NOMO-1 treated with dmso at 0.1 percent for 144 hours (cell line): Measurements from ENCODE around the gene POLR2H.

Experiments used
- DNase-seq: peaks from one replicate; lab custom pipeline; 2025; ENCODE audit not compliant: unreplicated experiment; lab: John Stamatoyannopoulos, UW

The POLR2H gene

GRCh38 chr3:184361532-184361931 lies at the start of gene POLR2H, which contains the start of gene CLCN2:
Gene POLR2H (plus strand): TSS chr3:184361710. CDS start chr3:184363493, 1,783 bp downstream.
Gene CLCN2 (minus strand): TSS chr3:184361605. CDS start chr3:184361479, 126 bp downstream.
- DNase-seq: peak; percentile 47

- DNase-seq: peak; percentile 94
These were observed 47.2 kb upstream of the POLR2H start, which contains the start of gene EIF4G1 for GRCh38 chr3:184314363-184314699. Gene EIF4G1 (plus strand): TSS chr3:184314606. CDS start chr3:184315797, 1,191 bp downstream.

GRCh38 chr3:184314700-184315542 lies 46.6 kb upstream of the POLR2H start:
- peak; percentile 67 for DNase-seq

DNA sequence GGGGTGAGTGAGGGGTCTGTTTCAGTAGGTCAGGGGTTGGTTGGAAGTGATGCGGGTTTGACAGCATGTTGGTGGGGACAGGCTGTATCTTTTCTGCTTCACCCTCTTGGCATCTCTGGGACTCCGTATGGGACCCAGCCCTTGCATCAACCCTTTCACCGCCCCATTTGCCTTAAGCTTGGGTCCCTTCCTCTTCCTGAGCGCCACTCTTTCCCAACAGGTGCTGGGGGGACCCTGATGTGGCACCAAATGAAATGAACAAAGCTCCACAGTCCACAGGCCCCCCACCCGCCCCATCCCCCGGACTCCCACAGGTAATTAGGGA lies 46.0 kb upstream of the POLR2H start:
- DNase-seq: peak; percentile 22

GRCh38 chr3:184315871-184316661 lies 45.4 kb upstream of the POLR2H start:
- no peak for DNase-seq

DNA sequence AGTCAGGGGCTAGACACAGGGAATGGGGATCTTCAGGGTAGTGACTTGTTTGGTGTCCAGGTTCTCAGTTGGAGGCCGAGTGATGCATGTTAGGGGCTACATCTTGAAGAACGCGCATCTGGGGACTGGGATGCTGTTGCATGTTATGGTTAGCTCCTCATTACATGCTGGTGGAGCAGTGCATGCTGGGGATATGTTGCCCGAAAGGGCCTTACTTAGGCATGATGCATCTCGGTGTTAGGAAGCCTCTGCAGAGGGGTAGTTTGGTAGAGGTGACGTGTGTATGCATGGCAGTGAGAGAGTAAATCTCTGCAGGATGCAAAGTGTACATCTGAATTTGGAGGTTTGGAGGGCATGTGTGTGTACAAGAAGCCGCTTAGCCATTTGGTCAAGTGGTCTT lies 44.7 kb upstream of the POLR2H start:
- DNase-seq: no peak

- DNase-seq: no peak
These were observed 44.3 kb upstream of the POLR2H start for GRCh38 chr3:184317201-184317600.

DNA sequence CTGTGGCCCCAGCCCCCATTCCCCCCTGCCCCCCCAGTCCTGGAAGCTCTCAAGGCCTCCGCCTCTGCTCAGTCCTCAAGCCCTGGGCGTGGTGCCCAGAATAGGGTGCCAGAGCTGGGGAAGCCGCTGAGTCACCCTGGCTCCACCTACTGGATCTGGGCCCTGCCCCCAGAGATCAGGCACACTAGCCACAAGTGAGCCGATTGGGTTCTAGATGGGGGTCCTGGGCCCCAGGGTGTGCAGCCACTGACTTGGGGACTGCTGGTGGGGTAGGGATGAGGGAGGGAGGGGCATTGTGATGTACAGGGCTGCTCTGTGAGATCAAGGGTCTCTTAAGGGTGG lies 41.4 kb upstream of the POLR2H start:
- peak; percentile 48 for DNase-seq

GRCh38 chr3:184321666-184322065 lies 39.8 kb upstream of the POLR2H start:
- no peak for DNase-seq

DNA sequence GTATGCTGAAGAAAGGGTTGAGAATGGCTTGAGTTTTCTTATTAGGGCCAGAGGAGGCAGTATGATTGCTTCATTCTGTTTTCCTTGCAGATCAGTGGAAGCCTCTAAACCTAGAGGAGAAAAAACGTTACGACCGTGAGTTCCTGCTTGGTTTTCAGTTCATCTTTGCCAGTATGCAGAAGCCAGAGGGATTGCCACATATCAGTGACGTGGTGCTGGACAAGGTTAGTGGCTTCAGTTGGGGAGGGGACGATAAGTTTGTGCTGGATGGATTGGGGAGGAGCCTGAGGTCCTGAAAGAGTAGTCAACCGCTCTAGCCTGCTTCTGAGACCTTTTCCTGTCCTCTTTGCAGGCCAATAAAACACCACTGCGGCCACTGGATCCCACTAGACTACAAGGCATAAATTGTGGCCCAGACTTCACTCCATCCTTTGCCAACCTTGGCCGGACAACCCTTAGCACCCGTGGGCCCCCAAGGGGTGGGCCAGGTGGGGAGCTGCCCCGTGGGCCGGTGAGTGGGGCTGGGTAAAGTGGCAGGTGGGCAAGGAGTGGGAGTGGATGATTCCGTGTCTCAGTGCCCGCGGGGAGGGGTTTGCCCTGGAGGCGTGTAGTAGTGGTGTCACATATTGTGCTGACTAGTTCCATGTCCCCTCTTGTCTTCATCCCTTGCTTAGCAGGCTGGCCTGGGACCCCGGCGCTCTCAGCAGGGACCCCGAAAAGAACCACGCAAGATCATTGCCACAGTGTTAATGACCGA lies 38.6 kb upstream of the POLR2H start:
- peak; percentile 99 for DNase-seq

DNA sequence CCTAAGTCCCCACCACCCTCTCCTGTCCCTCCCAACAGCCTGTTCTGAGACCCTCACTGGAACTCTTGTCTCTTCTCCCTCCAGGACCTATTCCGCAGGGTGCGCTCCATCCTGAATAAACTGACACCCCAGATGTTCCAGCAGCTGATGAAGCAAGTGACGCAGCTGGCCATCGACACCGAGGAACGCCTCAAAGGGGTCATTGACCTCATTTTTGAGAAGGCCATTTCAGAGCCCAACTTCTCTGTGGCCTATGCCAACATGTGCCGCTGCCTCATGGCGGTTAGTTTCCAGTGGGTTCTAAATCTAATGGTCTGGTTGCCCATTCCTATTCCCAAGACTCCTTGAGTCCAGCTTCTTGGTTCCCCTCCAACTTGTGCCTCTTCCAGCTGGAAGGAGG lies 37.8 kb upstream of the POLR2H start:
- DNase-seq: no peak

GRCh38 chr3:184325269-184325668 lies 36.2 kb upstream of the POLR2H start:
- no peak for DNase-seq

DNA sequence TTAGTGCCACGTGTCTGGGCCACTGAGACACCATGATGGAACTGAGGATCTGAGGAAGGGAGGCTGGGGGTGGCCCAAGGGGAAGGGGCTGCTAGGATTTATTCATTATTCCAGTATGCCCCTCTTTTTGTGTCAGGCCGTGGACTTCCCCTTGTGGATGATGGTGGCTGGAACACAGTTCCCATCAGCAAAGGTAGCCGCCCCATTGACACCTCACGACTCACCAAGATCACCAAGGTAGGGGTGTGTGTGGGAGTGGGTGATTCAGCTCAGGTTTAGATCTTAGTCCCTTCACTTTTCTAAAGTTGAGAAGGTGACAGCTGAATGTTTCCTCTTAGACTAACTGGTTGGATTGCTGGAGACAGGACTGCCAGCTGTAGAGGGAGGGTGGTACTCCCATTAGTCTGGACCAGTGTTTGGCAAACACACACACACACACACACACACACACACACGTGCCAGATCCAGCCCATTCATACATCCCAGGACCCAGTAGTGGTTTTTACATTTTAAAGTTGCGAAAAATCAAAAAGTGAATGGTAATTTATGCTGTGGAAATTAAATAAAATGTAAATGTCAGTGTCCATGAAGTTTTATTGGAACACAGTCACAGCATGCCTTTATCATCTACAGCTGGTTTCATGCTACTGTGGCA lies 35.7 kb upstream of the POLR2H start:
- DNase-seq: no peak

- DNase-seq: no peak
These were observed 34.3 kb upstream of the POLR2H start for GRCh38 chr3:184327171-184327570.

GRCh38 chr3:184328516-184328915 lies 33.0 kb upstream of the POLR2H start:
- DNase-seq: no peak

DNA sequence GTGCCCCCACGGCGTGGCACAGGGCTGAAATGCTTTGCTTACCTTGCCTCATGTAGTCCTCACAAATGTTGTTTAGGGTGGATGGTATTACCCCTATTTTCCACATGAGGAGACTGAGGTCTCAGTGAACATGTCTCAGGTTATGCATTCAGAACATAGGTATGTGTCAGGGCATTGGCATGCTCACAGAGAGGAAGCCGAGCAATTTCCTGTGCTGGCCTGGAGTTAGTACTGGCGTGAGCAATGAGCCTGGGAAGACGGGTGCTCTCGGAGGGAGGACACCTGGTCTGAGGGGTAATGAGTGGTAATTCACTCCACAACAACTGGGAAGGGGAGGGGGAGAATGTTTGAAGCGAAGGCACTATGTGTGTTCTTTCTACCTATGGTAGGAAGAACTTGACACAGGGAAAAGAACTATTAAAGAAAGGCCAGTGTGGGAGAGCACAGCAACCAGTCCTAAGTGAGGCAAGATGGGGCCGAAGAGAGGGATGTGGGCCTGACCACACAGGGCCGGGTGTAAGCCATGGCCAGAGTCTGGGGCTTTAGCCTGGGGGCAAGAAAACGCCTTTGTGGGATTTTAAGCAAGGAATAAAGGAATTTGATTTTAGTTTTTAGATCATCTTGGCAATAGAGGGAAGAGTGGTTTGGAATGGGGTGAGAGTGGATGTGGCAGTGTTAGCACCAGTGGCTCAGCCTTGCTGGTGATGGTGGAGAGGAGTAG lies 29.0 kb upstream of the POLR2H start:
- no peak for DNase-seq

- DNase-seq: no peak
These were observed 28.3 kb upstream of the POLR2H start for GRCh38 chr3:184333190-184333589.

GRCh38 chr3:184333700-184334099 lies 27.8 kb upstream of the POLR2H start:
- no peak for DNase-seq

DNA sequence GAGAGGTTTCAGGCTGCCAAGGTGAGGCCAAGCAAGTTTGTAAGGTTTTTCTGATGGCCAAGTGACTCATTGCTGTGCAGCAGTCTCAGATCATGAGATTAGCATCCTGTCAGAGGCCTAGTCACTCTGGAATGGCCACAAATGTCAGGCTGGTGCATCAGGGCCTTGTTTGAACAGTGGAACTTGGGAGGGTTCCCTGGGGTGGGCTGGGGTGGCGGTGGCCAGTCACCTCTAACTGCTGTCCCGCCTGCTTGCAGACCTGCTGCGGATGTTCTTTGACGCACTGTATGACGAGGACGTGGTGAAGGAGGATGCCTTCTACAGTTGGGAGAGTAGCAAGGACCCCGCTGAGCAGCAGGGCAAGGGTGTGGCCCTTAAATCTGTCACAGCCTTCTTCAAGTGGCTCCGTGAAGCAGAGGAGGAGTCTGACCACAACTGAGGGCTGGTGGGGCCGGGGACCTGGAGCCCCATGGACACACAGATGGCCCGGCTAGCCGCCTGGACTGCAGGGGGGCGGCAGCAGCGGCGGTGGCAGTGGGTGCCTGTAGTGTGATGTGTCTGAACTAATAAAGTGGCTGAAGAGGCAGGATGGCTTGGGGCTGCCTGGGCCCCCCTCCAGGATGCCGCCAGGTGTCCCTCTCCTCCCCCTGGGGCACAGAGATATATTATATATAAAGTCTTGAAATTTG lies 26.9 kb upstream of the POLR2H start:
- no peak for DNase-seq

DNA sequence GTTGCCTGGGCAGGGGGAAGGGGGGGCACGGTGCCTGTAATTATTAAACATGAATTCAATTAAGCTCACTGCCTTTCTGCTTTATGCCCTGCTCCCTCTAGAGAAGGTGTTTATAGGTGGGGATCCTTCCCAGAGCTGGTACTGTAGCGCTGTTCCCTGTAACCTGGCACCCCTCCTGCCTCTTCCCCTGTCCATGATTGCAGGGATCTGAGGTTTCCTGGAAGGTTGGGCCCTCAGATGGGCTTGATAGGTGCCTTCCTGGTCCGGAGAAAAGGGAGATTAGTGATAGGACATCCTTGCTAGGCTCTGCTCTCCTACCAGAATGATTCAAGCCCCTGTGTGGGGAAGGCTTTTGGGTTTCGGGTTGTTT lies 26.2 kb upstream of the POLR2H start:
- no peak for DNase-seq
